K562 (cell line): ENCODE data around the gene TRIP6. TPM values are rescaled to one million over a fixed set of nuclear protein-coding genes. Genes with fewer than 3 reads are reported as not detected.
A peak's percentile ranks its signal among the peaks of the same experiment; 100 is the strongest.

Experiments used
- ATAC-seq: fragments of 200-7000 bp; cut with Tn5 transposase; 3 replicates; pipeline ENCODE4 v1.9.1; 2020; ENCODE audit warnings: moderate library complexity
- BruUV-seq: library from RNA; stranded (reverse); fragments of 400-500 nt; replicated peaks from 2 replicates; lab custom pipeline; 2021; lab: Mats Ljungman, UMichigan
- CTCF ChIA-PET: fragments of 300-600 bp; formaldehyde crosslinking; extraction: SDS; loops from one replicate; lab custom pipeline; 2021; ENCODE audit warnings: low intra/inter-chr PET ratio; lab: Yijun Ruan, JAX
- POLR2A ChIA-PET: fragments of 300-600, 350-650 bp; sonication (Branson Sonifier 250); formaldehyde crosslinking; extraction: SDS; loops from one replicate; lab custom pipeline; 2021; ENCODE audit warnings: antibody characterized with exemption, inconsistent platforms; lab: Yijun Ruan, JAX
- DNase-seq, 4 experiments: peaks; one replicate each; pipeline versions ENCODE4 v3.0.0 to v3.0.0-alpha.2; 2011 to 2018; ENCODE audit warnings: low spot score in 3 of 4, mixed read lengths in 3 of 4; ENCODE audit errors: extremely low read depth in 1 of 4
- FAIRE-seq: peaks from 2 replicates; lab custom pipeline; 2011; peaks lifted over from hg19 to GRCh38; lab: Jason Lieb, UNC
- H2AFZ ChIP-seq: 2 replicates; pipeline ENCODE4 v1.6.0; 2011; ENCODE audit warnings: low read depth, low read length, control low read depth, inconsistent platforms
- H3K27ac ChIP-seq: fragments of 200-600 bp; 3 replicates; pipeline ENCODE4 v1.8.0; 2011; ENCODE audit warnings: low read depth, mild to moderate bottlenecking, control low read depth, inconsistent platforms, low read length, moderate library complexity, mixed read lengths; ENCODE audit errors: extremely low read depth
- H3K27me3 ChIP-seq, 2 experiments: fragments of 300-600 bp in 1 of 2; 2 replicates in 1 of 2; 3 replicates in 1 of 2; pipeline versions ENCODE4 v1.6.0 to v1.8.0; 2011; ENCODE audit warnings: inconsistent platforms in 2 of 2, low read length in 2 of 2, mild to moderate bottlenecking in 1 of 2, mixed read lengths in 1 of 2, moderate library complexity in 1 of 2; ENCODE audit not compliant: control insufficient read depth in 2 of 2, insufficient read depth in 2 of 2
- H3K36me3 ChIP-seq: fragments of 300-600 bp; 3 replicates; pipeline ENCODE4 v1.8.0; 2011; ENCODE audit warnings: mild to moderate bottlenecking, low read length, inconsistent platforms; ENCODE audit not compliant: control insufficient read depth, insufficient read depth
- H3K4me1 ChIP-seq, 2 experiments: fragments of 200-600 bp in 1 of 2; replicated peaks in 1 of 2; 2 replicates in 1 of 2; 3 replicates in 1 of 2; pipeline versions ENCODE4 v1.5.1 to v1.8.0; 2011; ENCODE audit warnings: inconsistent platforms in 2 of 2, low read length in 2 of 2, mild to moderate bottlenecking in 1 of 2, mixed read lengths in 1 of 2, moderate library complexity in 1 of 2; ENCODE audit not compliant: control insufficient read depth in 2 of 2, insufficient read depth in 2 of 2
- H3K4me2 ChIP-seq: 2 replicates; pipeline ENCODE4 v1.6.1; 2011; ENCODE audit warnings: low read length, control low read depth, inconsistent platforms, mixed read lengths; ENCODE audit not compliant: insufficient read depth
- H3K4me3 ChIP-seq: fragments of 200-600 bp; sonication (generic), shearing (Covaris generic); 2 replicates; pipeline ENCODE4 v1.5.1; 2016; ENCODE audit warnings: control low read depth, inconsistent platforms
- H3K79me2 ChIP-seq: fragments of 200-600 bp; 3 replicates; pipeline ENCODE4 v1.8.0; 2011; ENCODE audit warnings: low read length, inconsistent platforms; ENCODE audit not compliant: control insufficient read depth, insufficient read depth
- H3K9ac ChIP-seq, 2 experiments: 2 replicates each; pipeline versions ENCODE4 v1.6.0 to v1.6.1; 2011; ENCODE audit warnings: low read depth in 2 of 2, low read length in 2 of 2, control low read depth in 1 of 2, inconsistent platforms in 1 of 2, mild to moderate bottlenecking in 1 of 2, mixed read lengths in 1 of 2; ENCODE audit not compliant: insufficient read depth in 1 of 2
- H3K9me1 ChIP-seq: one replicate; pipeline ENCODE4 v1.6.0; 2011; ENCODE audit warnings: inconsistent platforms, mild to moderate bottlenecking, low read length, moderate library complexity; ENCODE audit not compliant: control insufficient read depth, insufficient read depth
- H3K9me3 ChIP-seq: replicated peaks from 2 replicates; pipeline ENCODE4 v1.5.1; 2011; ENCODE audit warnings: low read depth, low read length, inconsistent platforms; ENCODE audit not compliant: control insufficient read depth, insufficient read depth
- H4K20me1 ChIP-seq: replicated peaks from 2 replicates; pipeline ENCODE4 v1.6.1; 2011; ENCODE audit warnings: low read length, inconsistent platforms, mixed read lengths; ENCODE audit not compliant: control insufficient read depth, insufficient read depth
- KLF13 ChIP-seq: fragments of 450-650 bp; IDR thresholded peaks from 2 replicates; pipeline ENCODE4 v1.6.1; 2016; ENCODE audit warnings: missing genetic modification characterization, low read depth, mild to moderate bottlenecking, missing compliant biosample characterization, moderate library complexity, borderline replicate concordance
- POLR2G ChIP-seq: fragments of 200-400 bp; formaldehyde crosslinking; IDR thresholded peaks from 2 replicates; pipeline ENCODE4 v1.6.1; 2017; ENCODE audit warnings: low read depth, mild to moderate bottlenecking, antibody characterized with exemption, low read length, moderate library complexity
- RBBP5 ChIP-seq: fragments of 200-600 bp; sonication (generic); IDR thresholded peaks from 2 replicates; pipeline ENCODE4 v1.6.1; 2012; ENCODE audit warnings: borderline replicate concordance, mild to moderate bottlenecking, low read length, control low read depth, inconsistent platforms; ENCODE audit not compliant: insufficient read depth, poor library complexity, severe bottlenecking
- RBFOX2 ChIP-seq: fragments of 200-400 bp; formaldehyde crosslinking; IDR thresholded peaks from 2 replicates; pipeline ENCODE4 v1.6.1; 2017; ENCODE audit warnings: low read depth, mild to moderate bottlenecking, low read length, moderate library complexity
- RBM22 ChIP-seq: fragments of 200-400 bp; formaldehyde crosslinking; IDR thresholded peaks from 2 replicates; pipeline ENCODE4 v1.6.1; 2018; ENCODE audit warnings: low read length, low read depth; ENCODE audit not compliant: poor library complexity, severe bottlenecking
- ZBTB33 ChIP-seq: sonication (generic); formaldehyde crosslinking; IDR thresholded peaks from 2 replicates; pipeline ENCODE4 v1.8.1; 2023; ENCODE audit warnings: mild to moderate bottlenecking, missing genetic modification reagents
- ZNF12 ChIP-seq: sonication (generic); formaldehyde crosslinking; IDR thresholded peaks from 2 replicates; pipeline ENCODE4 v1.4.0; 2020; ENCODE audit warnings: mild to moderate bottlenecking, missing genetic modification reagents
- WGBS: fragments of 100-300 bp; shearing (Covaris generic); methylation state at CpG from one replicate; pipeline ENCODE4 v1.1.6; 2016; ENCODE audit warnings: low coverage, mixed read lengths; ENCODE audit not compliant: insufficient coverage; ENCODE audit errors: missing lambda C conversion rate; 5-methylcytosine and 5-hydroxymethylcytosine counted together
- in situ Hi-C: fragments of 300-500 bp; cut with MboI; formaldehyde crosslinking; loops from 4 replicates; pipeline ENCODE4 v1.15.0; 2018; ENCODE audit warnings: inconsistent platforms, mixed read lengths
- intact Hi-C: fragments of 100-400 bp; cut with micrococcal nuclease; formaldehyde crosslinking; loops from 2 replicates; pipeline ENCODE4 v1.14.2; 2022
- polyA plus RNA-seq, 8 experiments: library from polyadenylated mRNA; depleted of rRNA in 4 of 8; stranded (reverse) in 5 of 8; unstranded in 3 of 8; fragments of >200 nt; fragmentation: Nextera tagmentation in 2 of 8; fragmentation: Illumina TruSeq in 1 of 8; extraction: Ambion mirVana in 2 of 8; extraction: Trizol in 1 of 8; gene quantifications; 2 replicates each; pipeline versions ENCODE4 v1.2.1 to v1.2.3, GENCODE V29; 2011 to 2014; ENCODE audit warnings: inconsistent platforms in 1 of 8, missing spikeins in 1 of 8
- total RNA-seq, 7 experiments: library from RNA; depleted of rRNA in 6 of 7; stranded (reverse); fragments of >200 nt in 6 of 7; fragmentation: Illumina TruSeq in 2 of 7; extraction: Trizol in 2 of 7; gene quantifications; 2 replicates each; pipeline versions ENCODE4 v1.2.1 to v1.2.3, GENCODE V29; 2011 to 2021; ENCODE audit warnings: low replicate concordance in 1 of 7
- TF ChIP-seq, protein P1 (sequence below), 2 experiments: IDR thresholded peaks in 1 of 2; conservative IDR thresholded peaks in 1 of 2; 2 replicates each; pipeline ENCODE4 v1.6.1; 2016; ENCODE audit warnings: low read depth in 2 of 2, mild to moderate bottlenecking in 1 of 2, missing compliant biosample characterization in 1 of 2, missing genetic modification characterization in 1 of 2, moderate library complexity in 1 of 2

Gene TRIP6
- total and polyA plus RNA-seq, 9 of the 15 experiments (the other 6 are each of a cell fraction or from before 2014, with no cell fraction given) = 5.9 to 141 (median 54.0) TPM

- Histone ChIP-seq H3K36me3 (peaks cover 90% of the 10 kb centered on the region), H3K9ac (0 out of 4 replicates have a peak overlapping the region, but pooled peaks of 1 of the 2 experiments have one; percentile 21), H3K79me2 (peaks cover 60% of the 10 kb centered on the region), H4K20me1 (peaks cover 36% of the 10 kb centered on the region), H3K27me3 (no peaks in the 10 kb centered on the region), H3K4me1 (peaks cover 20 to 53% of the 10 kb centered on the region in 2 experiments), H3K9me3 (no peaks in the 10 kb centered on the region), H3K9me1 (peaks cover 9% of the 10 kb centered on the region), H3K4me2 (no peak overlapping the region), H3K4me3 (no peak overlapping the region), H3K27ac (no peak overlapping the region), H2AFZ (no peak overlapping the region)
- ATAC-seq = no peak
- peak in 1 of 4 experiments; percentile 11 for DNase-seq
- TF ChIP-seq RBM22 (peak; percentile 19), ZNF12 (CRISPR knock-in tag) (no peak), RBFOX2 (peak; percentile 52), ZBTB33 (CRISPR knock-in tag) (peak; percentile 77; the same call in 1 of the 2 replicates), KLF13 (tag) (no peak), POLR2G (peak; percentile 70), RBBP5 (no peak)
- TF ChIP-seq, protein P1, sequence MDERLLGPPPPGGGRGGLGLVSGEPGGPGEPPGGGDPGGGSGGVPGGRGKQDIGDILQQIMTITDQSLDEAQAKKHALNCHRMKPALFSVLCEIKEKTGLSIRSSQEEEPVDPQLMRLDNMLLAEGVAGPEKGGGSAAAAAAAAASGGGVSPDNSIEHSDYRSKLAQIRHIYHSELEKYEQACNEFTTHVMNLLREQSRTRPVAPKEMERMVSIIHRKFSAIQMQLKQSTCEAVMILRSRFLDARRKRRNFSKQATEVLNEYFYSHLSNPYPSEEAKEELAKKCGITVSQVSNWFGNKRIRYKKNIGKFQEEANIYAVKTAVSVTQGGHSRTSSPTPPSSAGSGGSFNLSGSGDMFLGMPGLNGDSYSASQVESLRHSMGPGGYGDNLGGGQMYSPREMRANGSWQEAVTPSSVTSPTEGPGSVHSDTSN (CRISPR knock-in tag; IDR thresholded peaks at IDR 0.05; ENCODE audit: low read depth) = no peak
- TF ChIP-seq, protein P1 (tag; conservative IDR thresholded peaks at IDR 0.05; ENCODE audit: low read depth) = peak; percentile 16; the same call in 1 of the 2 replicates
- WGBS = 91% methylated on average over 28 of the region's 29 CpGs
- intact Hi-C loops (no loop called here), in situ Hi-C loops (no loop called here)
- TSS peak; percentile 55 for BruUV-seq
- FAIRE-seq = no peak
- POLR2A ChIA-PET = interaction anchor here (6.3 kb wide), 1 partner anchor 9 kb away, joined by 144 read pairs; the partner anchor contains the start of gene SRRT
- CTCF ChIA-PET = no interaction called here
These were observed 17.7 kb downstream of the TRIP6 start for GRCh38 chr7:100884736-100885439.
